PFSK-1 (cell line): ENCODE data around the gene PAN2.

Source experiments
- POLR2AphosphoS5 ChIP-seq: IDR thresholded peaks from 2 replicates; pipeline ENCODE4 v1.6.1; 2012; ENCODE audit warnings: low read depth, mild to moderate bottlenecking, control low read depth, low read length, moderate library complexity
- TAF1 ChIP-seq: IDR thresholded peaks from 2 replicates; pipeline ENCODE4 v1.6.1; 2012; ENCODE audit warnings: low read length, control low read depth, borderline replicate concordance; ENCODE audit not compliant: insufficient read depth

DNA sequence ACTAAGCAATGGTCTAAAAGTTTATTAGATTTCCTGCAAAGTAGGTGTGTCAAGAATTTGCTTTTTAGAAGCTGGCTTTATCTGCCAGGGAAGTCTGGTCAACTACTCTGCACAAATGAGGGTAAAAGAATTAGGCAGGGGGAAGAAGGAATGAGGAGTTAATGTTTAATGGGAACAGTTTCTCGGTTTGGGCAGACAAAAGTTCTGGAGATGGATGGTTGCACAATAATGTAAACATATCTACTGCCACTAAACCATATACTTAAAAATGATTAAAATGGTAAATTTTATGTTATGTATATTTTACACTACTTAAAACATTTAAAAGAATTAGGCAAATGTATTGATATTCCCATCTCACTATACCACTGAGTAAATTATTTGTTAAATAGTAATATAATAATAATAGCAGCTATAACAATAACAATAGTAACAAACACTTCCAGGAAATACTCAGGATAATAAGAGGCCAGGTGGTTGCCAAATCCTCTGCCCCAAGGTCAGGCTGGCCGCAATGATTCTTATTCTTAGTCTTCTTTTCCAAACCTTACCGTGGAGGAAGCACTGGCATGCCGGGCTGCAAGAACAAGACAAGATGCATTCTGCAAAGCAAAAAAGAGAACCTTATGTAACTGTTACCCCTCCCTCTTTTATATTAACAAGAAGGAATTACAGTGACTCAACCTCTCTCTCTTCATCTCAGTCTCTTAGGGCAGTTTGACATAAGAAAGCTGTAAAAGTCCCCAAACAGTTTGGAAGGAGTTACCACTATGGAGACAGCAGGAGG, 47.6 kb downstream of the PAN2 start:
- TF ChIP-seq POLR2AphosphoS5 = no peak
- TF ChIP-seq TAF1 = no peak
